Suprapubic skin (tissue), 3 donors: ENCODE data around the gene SCN2B.

Experiments
- CTCF ChIP-seq, 2 donors: fragments of 200-600 bp in 1 of 2; fragments of 450-650 bp in 1 of 2; sonication (generic) in 1 of 2; IDR thresholded peaks; one replicate each; pipeline ENCODE4 v1.5.1; 2016 to 2019; ENCODE audit warnings: antibody characterized with exemption in 2 of 2, mild to moderate bottlenecking in 1 of 2, moderate library complexity in 1 of 2
- POLR2A ChIP-seq, 2 donors: fragments of 450-650 bp; IDR thresholded peaks; one replicate each; pipeline ENCODE4 v1.6.1; 2017; ENCODE audit warnings: antibody characterized with exemption in 2 of 2, mild to moderate bottlenecking in 2 of 2, moderate library complexity in 2 of 2

- TF ChIP-seq CTCF (IDR thresholded peaks at IDR 0.05) (no peak), POLR2A (IDR thresholded peaks at IDR 0.05) (no peak)
These were observed 46.8 kb downstream of the SCN2B start for GRCh38 chr11:118129471-118130172.
